SU-DHL-6 (cell line): Measurements from ENCODE around the gene DAPL1.

Source experiments
- EZH2phosphoT487 ChIP-seq: fragments of 200-600 bp; sonication (generic), shearing (Covaris generic); conservative IDR thresholded peaks from 2 replicates; pipeline ENCODE4 v1.6.1; 2018; ENCODE audit warnings: mild to moderate bottlenecking, antibody characterized with exemption, low read length, moderate library complexity, mixed read lengths
- TF ChIP-seq, protein P1 (sequence below): fragments of 200-600 bp; sonication (generic); IDR thresholded peaks from one replicate; pipeline ENCODE4 v1.5.1; 2017; ENCODE audit warnings: antibody characterized with exemption, mild to moderate bottlenecking, low read length, moderate library complexity; ENCODE audit not compliant: insufficient read depth, poor library complexity, severe bottlenecking

DNA sequence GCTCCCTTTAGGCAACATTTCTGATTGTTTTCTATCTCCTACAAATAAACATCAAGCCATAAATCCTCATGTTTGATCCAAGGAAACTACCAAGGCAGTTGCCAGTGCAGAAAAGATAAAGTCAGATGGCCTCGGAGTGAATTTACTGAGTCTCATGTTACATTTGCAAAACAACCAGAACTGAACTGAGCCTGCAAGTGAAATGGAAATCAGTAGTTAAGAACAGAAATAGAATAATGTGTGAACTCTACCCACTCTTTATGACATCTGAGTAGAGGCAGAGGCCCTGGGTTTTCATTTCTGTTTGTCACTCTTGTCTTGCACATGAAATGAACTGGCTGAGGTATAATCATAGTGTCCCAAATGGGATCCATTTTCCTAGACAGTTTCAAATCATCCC, 20.4 kb upstream of the DAPL1 start:
- TF ChIP-seq, protein P1, sequence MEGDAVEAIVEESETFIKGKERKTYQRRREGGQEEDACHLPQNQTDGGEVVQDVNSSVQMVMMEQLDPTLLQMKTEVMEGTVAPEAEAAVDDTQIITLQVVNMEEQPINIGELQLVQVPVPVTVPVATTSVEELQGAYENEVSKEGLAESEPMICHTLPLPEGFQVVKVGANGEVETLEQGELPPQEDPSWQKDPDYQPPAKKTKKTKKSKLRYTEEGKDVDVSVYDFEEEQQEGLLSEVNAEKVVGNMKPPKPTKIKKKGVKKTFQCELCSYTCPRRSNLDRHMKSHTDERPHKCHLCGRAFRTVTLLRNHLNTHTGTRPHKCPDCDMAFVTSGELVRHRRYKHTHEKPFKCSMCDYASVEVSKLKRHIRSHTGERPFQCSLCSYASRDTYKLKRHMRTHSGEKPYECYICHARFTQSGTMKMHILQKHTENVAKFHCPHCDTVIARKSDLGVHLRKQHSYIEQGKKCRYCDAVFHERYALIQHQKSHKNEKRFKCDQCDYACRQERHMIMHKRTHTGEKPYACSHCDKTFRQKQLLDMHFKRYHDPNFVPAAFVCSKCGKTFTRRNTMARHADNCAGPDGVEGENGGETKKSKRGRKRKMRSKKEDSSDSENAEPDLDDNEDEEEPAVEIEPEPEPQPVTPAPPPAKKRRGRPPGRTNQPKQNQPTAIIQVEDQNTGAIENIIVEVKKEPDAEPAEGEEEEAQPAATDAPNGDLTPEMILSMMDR = no peak
- no peak for TF ChIP-seq EZH2phosphoT487
